Measurements from ENCODE around the gene DLG2. TPM values are rescaled to one million over a fixed set of nuclear protein-coding genes. Genes with fewer than 3 reads are reported as not detected.

Gene DLG2
- total RNA-seq, 1 donor from 2014 or later: 2.1 TPM

DNA sequence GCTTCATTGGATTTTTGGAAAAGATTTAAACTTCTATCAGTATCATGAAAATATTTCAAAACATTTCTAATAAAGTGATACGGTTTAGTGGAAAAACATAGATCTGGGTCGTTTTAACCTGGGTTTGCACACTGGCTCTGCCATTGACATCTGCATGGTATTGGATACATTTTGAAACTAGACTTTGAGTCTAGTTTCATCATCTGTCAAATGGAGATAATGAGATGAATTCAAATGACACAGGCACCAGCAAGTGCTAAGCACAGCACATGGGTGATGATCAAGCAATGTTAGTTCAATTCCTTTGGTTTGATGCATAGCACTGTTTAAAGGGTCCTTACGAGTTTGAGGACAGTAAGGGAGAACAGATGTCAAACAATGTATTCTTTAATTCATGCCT is 1522.0 kb downstream of the DLG2 start:
- Mint-ChIP-seq H3K4me1 (peaks cover 20% of the 10 kb centered on the region), H3K27ac (ENCODE audit: unreplicated experiment) (no peak overlapping the region), H3K9me3 (no peaks in the 10 kb centered on the region), H3K4me3 (no peak overlapping the region), H3K27me3 (ENCODE audit: low read depth) (no peaks in the 10 kb centered on the region), H3K36me3 (ENCODE audit: low read depth) (no peaks in the 10 kb centered on the region)
- DNase-seq (ENCODE audit: low read depth, low spot score): no peak
- TF ChIP-seq, protein P1, sequence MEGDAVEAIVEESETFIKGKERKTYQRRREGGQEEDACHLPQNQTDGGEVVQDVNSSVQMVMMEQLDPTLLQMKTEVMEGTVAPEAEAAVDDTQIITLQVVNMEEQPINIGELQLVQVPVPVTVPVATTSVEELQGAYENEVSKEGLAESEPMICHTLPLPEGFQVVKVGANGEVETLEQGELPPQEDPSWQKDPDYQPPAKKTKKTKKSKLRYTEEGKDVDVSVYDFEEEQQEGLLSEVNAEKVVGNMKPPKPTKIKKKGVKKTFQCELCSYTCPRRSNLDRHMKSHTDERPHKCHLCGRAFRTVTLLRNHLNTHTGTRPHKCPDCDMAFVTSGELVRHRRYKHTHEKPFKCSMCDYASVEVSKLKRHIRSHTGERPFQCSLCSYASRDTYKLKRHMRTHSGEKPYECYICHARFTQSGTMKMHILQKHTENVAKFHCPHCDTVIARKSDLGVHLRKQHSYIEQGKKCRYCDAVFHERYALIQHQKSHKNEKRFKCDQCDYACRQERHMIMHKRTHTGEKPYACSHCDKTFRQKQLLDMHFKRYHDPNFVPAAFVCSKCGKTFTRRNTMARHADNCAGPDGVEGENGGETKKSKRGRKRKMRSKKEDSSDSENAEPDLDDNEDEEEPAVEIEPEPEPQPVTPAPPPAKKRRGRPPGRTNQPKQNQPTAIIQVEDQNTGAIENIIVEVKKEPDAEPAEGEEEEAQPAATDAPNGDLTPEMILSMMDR (conservative IDR thresholded peaks at IDR 0.05): no peak

DNA sequence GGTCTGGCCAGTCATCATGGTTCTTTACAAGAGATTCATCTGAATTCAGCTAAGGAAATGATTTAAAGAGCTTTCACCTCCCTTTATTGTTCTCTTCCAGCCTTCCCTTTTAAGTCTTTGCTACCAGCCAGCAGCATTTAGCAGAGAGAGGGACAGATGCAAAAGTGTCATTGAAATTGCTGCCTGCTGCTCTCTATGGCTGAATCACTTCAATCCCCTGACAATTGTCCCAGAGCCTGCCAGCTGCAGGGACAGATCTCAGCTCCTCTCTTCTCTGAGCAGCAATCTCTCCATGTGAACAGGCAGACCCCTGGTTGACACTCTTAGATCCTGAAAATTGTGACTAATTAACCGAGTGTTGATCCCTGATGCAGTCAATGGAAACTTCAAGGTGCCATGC is 1524.0 kb downstream of the DLG2 start:
- Mint-ChIP-seq H3K27me3 (ENCODE audit: low read depth) (no peaks in the 10 kb centered on the region), H3K4me3 (peak overlapping the region; percentile 4), H3K9me3 (no peaks in the 10 kb centered on the region), H3K36me3 (ENCODE audit: low read depth) (no peaks in the 10 kb centered on the region), H3K4me1 (peaks cover 20% of the 10 kb centered on the region), H3K27ac (ENCODE audit: unreplicated experiment) (peak overlapping the region; percentile 46)
- TF ChIP-seq, protein P1 (conservative IDR thresholded peaks at IDR 0.05): no peak
- DNase-seq (ENCODE audit: low read depth, low spot score): peak; percentile 4

DNA sequence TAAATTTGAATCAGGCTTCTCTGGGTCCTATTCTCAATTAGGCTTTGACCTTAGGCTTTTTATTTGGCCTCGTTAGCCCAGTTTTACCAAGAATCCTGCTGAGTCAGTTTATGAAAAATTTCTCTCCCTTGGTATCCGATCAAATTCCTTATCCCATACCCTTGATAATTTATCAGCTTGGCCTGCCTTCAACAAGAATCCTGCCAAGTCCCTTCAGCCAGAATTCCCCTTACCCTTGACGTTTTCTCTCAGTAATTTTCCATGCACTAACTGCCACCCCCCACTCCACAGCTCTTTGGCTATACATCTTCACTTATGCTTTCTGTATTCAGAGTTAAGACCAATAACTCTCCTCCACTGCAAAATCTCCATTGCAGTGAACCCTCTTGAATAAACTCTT is 1530.0 kb downstream of the DLG2 start:
- Mint-ChIP-seq H3K27ac (ENCODE audit: unreplicated experiment) (no peak overlapping the region), H3K9me3 (no peaks in the 10 kb centered on the region), H3K27me3 (ENCODE audit: low read depth) (no peaks in the 10 kb centered on the region), H3K4me1 (peaks cover 7% of the 10 kb centered on the region), H3K4me3 (no peak overlapping the region), H3K36me3 (ENCODE audit: low read depth) (no peaks in the 10 kb centered on the region)
- TF ChIP-seq, protein P1 (conservative IDR thresholded peaks at IDR 0.05): no peak
- DNase-seq (ENCODE audit: low read depth, low spot score): no peak

DNA sequence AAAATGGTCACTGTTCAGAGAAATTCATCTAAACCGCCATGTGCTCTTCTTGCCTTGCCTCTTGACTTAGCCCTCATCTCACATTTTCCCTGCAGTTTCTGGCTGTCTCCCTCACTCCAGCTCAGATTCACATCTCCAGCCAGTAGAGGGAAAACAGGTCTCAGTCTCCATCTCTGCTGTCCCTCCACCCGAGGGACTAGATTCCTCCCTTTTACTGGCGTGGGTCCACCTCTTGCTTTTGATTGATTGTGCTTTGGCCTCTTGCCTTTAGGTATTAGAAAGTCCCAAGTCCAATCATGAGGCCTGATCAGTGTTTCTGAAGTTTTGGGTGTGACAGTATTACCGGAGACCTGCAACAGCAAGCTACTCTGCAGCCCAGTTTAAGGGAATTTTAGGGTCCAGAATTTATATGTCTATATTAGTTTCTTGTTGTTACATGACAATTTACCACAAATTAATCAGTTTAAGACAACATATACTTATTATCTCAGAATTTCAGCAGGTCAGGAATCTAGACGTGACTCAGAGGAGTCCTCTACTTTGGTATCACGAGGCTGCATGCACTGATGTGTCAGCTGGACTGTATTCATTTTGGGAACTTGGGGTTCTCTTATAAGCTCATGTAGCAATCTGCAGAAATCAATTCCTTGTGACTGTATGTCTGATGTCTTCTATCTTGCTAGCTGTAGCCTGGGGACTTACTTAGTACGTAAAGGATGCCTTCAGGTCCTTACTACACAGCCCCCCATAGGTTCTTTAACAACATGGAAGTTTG is 1535.7 kb downstream of the DLG2 start:
- Mint-ChIP-seq H3K27me3 (ENCODE audit: low read depth) (no peaks in the 10 kb centered on the region), H3K4me3 (no peak overlapping the region), H3K4me1 (no peaks in the 10 kb centered on the region), H3K9me3 (peaks cover 2% of the 10 kb centered on the region), H3K36me3 (ENCODE audit: low read depth) (no peaks in the 10 kb centered on the region), H3K27ac (ENCODE audit: unreplicated experiment) (no peak overlapping the region)
- no peak for DNase-seq (ENCODE audit: low read depth, low spot score)
- TF ChIP-seq, protein P1 (conservative IDR thresholded peaks at IDR 0.05): no peak

DNA sequence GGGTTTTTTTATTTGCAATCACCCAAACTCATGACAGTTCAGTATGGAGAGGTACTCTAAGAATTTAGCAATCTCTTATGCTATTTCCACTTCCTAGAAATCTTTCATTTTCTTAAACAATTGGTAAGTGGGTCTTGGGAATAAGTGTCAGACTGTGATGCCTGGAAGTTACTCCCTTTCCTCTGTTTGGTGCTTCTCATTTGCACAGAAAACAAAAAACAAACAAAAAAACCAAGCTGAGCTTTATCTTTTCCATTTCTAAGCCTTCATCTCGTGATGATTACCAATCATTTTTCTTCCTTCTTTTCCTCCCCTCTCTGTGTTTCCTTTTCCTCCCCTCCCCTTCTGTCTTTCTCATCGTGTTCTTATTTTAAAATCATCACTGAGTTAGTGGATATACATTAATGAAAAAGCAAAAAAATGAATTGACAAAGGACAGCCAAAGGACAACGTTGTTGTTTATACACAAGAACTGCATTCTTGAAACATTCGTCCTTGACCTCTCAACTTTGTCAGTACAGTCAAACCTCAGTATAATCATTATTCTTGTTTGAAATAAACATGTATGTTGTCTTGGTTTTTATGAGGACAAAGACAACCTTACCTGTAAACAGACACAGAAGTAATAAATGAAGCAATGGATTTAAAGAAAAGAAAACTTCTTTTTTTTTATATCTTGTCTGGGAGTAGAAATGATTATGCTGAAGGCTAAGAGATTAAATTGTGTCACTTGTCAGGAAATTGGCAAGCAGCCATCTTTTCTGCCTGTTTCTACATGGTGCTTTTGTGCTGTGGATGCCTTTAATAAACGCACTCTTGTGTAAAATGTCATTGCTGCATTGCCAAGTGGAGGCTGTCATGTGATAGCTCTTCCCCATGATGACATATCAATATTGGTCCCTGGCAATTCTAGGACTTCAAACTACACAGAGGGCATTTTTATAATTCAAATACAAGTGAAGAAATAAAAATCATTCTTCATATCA is 1537.8 kb downstream of the DLG2 start:
- no peaks in the 10 kb centered on the region for H3K27me3 Mint-ChIP-seq (ENCODE audit: low read depth)
- no peaks in the 10 kb centered on the region for H3K4me1 Mint-ChIP-seq
- no peak overlapping the region for H3K4me3 Mint-ChIP-seq
- peaks cover 2% of the 10 kb centered on the region for H3K9me3 Mint-ChIP-seq
- TF ChIP-seq, protein P1 (conservative IDR thresholded peaks at IDR 0.05): no peak
- H3K36me3 Mint-ChIP-seq (ENCODE audit: low read depth): no peaks in the 10 kb centered on the region
- DNase-seq (ENCODE audit: low read depth, low spot score): no peak
- H3K27ac Mint-ChIP-seq (ENCODE audit: unreplicated experiment): no peak overlapping the region
